Activated CD8-positive, alpha-beta memory T cell treated with anti-CD3 and anti-CD28 coated beads, Interleukin-2, amount 50 U/mL, for 48 hours (primary cell): ENCODE results near the gene CNTNAP5.

Experiments
- DNase-seq: peaks from one replicate; pipeline ENCODE4 v3.0.0-alpha.2; 2020

CNTNAP5 gene

DNA sequence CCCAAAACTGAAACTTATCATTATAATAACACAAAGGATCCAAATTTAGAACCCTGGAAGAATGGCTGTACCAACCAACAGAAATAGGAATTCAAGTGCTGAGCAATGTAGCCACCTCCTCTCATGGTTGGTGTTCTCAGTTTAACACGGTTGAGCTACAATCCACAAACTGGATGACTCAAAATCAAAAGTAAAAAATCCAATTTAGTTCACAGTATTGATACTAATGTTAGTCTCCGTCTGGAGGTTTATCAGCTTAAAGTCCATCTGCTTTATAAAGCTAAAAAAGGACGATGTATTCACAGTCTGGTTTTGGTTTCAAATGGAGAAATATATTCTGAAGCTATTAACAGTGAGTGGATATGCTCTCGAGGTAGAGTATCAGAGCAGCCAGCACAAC lies 40.5 kb downstream of the CNTNAP5 start:
- no peak for DNase-seq

GRCh38 chr2:124066776-124067175 lies 41.7 kb downstream of the CNTNAP5 start:
- no peak for DNase-seq

- DNase-seq: no peak
These were observed 54.0 kb downstream of the CNTNAP5 start for GRCh38 chr2:124079045-124079444.

- no peak for DNase-seq
These were observed 55.4 kb downstream of the CNTNAP5 start for GRCh38 chr2:124080281-124081153.

DNA sequence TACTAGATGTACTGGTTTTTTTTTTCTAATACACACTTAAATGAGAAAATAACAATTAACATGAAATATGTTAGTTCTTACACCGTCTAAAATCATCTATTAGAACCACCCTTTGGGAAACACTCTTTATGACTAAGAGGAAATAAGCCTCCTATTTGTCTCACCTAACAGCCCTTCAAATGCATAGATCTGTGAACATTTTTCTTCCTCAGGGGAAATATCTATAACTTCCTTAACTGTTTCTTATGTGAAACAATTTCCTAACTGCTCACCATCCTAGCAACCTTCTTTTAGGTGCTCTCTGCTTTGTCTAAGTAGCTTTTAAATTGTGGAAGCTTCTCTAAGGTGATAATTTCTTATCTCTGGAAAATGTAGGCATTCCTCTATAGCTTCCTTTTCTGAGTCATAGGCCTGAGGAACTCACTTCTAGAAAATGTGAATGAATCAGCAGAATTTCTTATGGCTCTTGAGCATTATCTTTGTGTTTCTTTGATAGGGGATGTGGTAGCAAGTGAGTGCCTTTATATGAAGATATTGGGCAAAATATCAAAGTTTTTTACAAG lies 56.1 kb downstream of the CNTNAP5 start:
- DNase-seq: no peak

- DNase-seq: no peak
These were observed 63.5 kb downstream of the CNTNAP5 start for GRCh38 chr2:124088616-124089015.

GRCh38 chr2:124091721-124092120 lies 66.6 kb downstream of the CNTNAP5 start:
- no peak for DNase-seq

GRCh38 chr2:124092651-124093050 lies 67.6 kb downstream of the CNTNAP5 start:
- DNase-seq: no peak

DNA sequence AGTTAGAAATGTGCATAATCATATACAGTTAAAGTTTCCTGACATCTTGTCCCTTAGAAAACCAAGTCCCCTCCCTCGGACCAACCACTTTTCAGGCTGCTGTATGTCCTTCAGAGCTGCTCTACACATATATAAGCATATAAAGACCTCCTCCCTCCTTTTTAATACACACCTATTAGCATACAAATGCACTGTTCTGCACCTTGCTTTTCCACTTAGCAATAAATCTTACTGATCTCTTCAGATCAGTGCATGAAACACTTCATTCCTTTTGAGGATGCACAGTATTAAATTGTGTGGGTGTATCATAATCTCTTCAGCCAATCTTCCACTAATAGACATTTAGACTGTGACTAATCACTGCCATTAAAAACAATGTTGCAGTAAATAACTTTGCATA lies 79.8 kb downstream of the CNTNAP5 start:
- no peak for DNase-seq

GRCh38 chr2:124112206-124112605 lies 87.1 kb downstream of the CNTNAP5 start:
- no peak for DNase-seq

- no peak for DNase-seq
These were observed 87.9 kb downstream of the CNTNAP5 start for GRCh38 chr2:124112966-124113365.

GRCh38 chr2:124120246-124120645 lies 95.2 kb downstream of the CNTNAP5 start:
- no peak for DNase-seq

DNA sequence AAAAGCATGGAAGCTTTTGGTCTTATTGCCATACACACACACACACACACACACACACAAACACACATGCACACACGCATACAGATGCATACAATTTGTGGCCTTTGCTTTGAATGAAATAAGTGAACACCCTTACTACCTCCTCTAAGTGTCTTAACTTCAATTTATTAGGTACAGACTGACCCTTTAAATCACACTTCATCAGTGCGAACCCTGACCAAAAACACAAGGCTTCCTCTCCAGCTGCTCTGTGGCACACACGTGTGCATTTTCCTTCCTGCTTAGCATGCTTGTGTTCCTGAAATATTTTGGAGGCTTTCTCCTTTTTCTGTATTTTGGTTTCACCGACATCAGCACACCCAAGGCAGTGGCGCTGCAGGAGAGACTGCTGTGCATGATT lies 96.0 kb downstream of the CNTNAP5 start:
- DNase-seq: no peak

DNA sequence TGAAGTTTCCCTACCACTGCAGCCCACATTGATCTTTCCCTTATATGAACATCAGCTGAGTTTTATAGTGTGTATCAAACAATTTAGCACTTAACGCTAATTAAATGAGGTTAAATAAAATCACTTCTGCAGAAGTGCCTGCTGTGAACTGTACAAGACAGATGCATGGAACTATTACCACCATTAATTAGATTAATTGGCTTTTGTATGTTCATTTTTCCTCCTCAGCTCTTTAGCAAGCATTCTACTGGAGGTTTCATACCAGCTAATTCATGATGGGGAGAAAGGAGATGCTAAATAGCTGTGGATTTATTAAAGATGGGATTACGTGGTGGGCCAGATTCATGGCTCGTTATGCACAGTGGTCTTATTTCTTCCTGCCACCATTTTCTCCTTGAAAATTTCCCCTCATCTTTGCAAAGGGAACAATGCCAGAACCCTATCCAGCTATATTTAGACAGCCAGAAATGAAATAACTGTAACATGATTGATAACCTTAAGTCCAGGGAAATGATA lies 96.7 kb downstream of the CNTNAP5 start:
- DNase-seq: no peak

- DNase-seq: no peak
These were observed 97.3 kb downstream of the CNTNAP5 start for GRCh38 chr2:124122340-124122739.

DNA sequence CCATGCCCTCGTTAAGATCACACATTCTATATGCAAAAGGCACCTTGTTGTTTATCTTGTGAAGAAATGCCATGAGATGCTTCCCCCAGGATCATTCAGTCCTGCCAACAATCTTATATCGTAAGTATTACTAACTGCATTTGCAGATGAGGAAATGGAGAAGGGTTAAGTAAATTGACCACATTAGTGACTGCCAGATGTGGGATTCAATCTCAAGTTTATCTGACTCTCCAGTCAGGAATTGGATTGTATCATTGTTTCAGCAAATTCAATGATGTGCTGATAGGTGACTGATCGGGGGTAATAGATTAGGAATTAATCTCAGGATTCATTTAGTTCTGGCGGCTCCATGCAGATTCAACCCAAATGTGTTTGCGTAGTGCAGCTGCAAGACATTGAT lies 106.2 kb downstream of the CNTNAP5 start:
- no peak for DNase-seq

GRCh38 chr2:124136110-124136509 lies 111.0 kb downstream of the CNTNAP5 start:
- no peak for DNase-seq

GRCh38 chr2:124138076-124138475 lies 113.0 kb downstream of the CNTNAP5 start:
- no peak for DNase-seq

DNA sequence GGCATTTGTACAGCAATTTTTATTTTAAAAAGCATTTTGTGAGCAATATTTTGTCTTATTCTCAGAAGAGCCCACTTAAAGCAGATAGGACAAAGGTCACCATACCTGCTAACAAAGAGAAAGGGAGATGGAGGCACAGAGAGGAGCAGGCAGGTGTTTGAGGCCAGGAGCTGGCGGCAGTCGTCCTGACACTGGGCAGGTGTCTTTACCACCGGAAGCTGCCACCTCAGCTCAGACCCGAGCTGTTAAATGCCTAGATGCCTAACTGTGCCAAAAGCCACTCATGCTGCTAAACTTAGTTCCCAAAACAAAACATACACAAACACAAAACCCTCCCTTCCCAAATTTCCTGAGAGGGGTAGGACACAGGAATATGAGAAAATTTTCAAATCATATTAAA lies 120.9 kb downstream of the CNTNAP5 start:
- no peak for DNase-seq

DNA sequence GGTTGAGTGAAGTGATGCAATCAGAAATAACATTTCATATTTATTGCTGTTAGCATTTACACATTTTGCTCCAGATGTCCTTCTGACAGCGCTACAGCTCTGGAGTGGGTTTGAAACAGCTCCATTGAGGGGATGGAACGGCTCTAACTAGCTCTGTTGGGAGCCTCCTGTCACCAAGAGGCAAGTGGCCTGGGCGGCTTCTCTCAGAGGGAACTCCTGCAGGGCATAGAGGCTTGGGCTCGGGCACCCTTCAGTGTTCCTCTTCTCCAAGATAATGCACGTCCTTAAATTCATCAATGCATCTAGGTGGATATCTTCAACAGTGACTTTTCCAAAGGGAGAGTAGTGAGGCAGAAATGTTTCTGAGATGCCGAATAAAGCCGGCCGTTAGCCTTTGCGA lies 122.5 kb downstream of the CNTNAP5 start:
- DNase-seq: no peak

DNA sequence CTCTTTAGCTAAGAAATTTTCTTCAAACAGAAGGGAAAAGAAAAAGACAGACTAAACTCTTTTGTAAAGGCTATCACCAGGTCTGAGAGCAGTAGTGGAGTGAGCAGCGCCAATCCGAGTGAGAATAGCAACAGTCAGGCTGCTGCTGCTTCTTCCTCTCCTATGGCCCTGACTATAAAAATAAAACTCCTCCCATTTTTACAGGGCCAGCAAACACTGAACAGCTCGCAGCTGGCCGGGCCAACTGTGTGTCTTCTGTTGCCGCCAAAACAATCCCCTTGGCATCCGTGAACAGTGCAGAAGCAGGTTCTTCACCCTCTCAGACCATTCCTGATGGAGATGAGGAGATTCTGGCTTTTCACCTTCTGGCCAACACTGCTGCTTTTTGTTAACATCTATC lies 124.5 kb downstream of the CNTNAP5 start:
- DNase-seq: no peak

DNA sequence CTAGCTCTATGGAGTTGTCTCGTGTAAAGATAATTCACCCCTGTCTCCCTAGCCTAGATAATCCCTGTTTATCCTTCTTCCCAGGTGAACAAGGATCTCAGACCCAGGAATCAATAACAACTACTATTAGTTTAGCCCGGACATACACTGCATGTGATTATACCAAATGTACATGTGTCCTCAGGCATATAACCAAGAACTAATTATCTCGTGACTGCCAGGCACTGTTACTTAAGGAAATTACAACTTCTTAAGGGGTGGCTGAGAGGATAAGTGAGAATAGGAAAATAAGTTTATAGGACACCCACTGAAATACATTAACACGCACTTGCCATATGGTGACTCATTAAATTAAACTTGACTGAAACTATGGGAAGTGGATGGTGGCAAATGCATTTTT lies 126.6 kb downstream of the CNTNAP5 start:
- no peak for DNase-seq

DNA sequence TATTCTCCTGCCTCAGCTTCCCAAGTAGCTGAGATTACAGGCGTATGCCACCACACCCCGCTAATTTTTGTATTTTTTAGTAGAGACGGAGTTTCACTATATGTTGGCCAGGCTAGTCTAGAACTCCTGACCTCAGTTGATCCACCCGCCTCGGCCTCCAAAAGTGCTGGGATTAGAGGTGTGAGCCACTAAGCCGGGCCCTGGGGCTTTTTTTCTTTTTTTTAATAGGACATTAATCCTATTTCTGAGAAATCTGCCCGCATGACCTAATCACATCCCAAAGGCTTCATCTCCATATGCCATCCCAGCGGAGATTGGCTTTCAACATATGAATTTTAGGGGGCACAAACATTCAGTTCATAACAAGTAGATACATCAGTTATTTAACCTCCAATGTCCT lies 128.6 kb downstream of the CNTNAP5 start:
- DNase-seq: no peak

- no peak for DNase-seq
These were observed 134.1 kb downstream of the CNTNAP5 start for GRCh38 chr2:124159166-124159565.

- no peak for DNase-seq
These were observed 136.5 kb downstream of the CNTNAP5 start for GRCh38 chr2:124161542-124161941.
